Upper lobe of left lung (tissue), 6 donors: ENCODE measurements around the gene LONP2. TPM values are rescaled to one million over a fixed set of nuclear protein-coding genes. Genes with fewer than 3 reads are reported as not detected.
A peak's percentile ranks its signal among the peaks of the same experiment; 100 is the strongest.

Source experiments
- ATAC-seq, 2 donors: fragments of 200-7000 bp; cut with Tn5 transposase; one replicate each; pipeline ENCODE4 v1.9.1; 2022; ENCODE audit warnings: mild to moderate bottlenecking in 2 of 2, moderate library complexity in 2 of 2; ENCODE audit not compliant: low FRiP score in 2 of 2
- DNase-seq, 2 donors: peaks; one replicate each; pipeline ENCODE4 v3.0.0-alpha.2; 2019 to 2020
- H3K27ac ChIP-seq, 4 donors: fragments of 200-600 bp; sonication (generic); one replicate each; pipeline ENCODE4 v1.5.1; 2016 to 2019
- H3K27me3 ChIP-seq, 4 donors: fragments of 200-600 bp; sonication (generic); one replicate each; pipeline ENCODE4 v1.5.1; 2017 to 2019
- H3K36me3 ChIP-seq, 4 donors: fragments of 200-600 bp; sonication (generic); one replicate each; pipeline ENCODE4 v1.5.1; 2016 to 2019
- H3K4me1 ChIP-seq, 4 donors: fragments of 200-600 bp; sonication (generic); one replicate each; pipeline ENCODE4 v1.5.1; 2018 to 2019
- H3K4me3 ChIP-seq, 4 donors: fragments of 200-600 bp; sonication (generic); one replicate each; pipeline ENCODE4 v1.5.1; 2017 to 2019; ENCODE audit warnings: mild to moderate bottlenecking in 2 of 4, moderate library complexity in 1 of 4
- H3K9me3 ChIP-seq, 4 donors: fragments of 200-600 bp; sonication (generic); one replicate each; pipeline ENCODE4 v1.5.1; 2018 to 2019
- CTCF ChIP-seq, 6 experiments: fragments of 450-650 bp in 4 of 6; fragments of 200-600 bp in 2 of 6; sonication (generic) in 2 of 6; IDR thresholded peaks; one replicate each; pipeline ENCODE4 v1.5.1; 2016 to 2019; ENCODE audit warnings: antibody characterized with exemption in 6 of 6
- EP300 ChIP-seq, 4 donors: sonication (generic); formaldehyde crosslinking; IDR thresholded peaks; one replicate each; pipeline ENCODE4 v1.5.1; 2017; ENCODE audit warnings: antibody characterized with exemption in 4 of 4, control low read depth in 2 of 4
- POLR2A ChIP-seq, 4 donors: fragments of 450-650 bp; IDR thresholded peaks; one replicate each; pipeline ENCODE4 v1.5.1; 2016 to 2017; ENCODE audit warnings: antibody characterized with exemption in 4 of 4, mild to moderate bottlenecking in 2 of 4
- POLR2AphosphoS5 ChIP-seq, 2 donors: sonication (generic); formaldehyde crosslinking; IDR thresholded peaks; one replicate each; pipeline ENCODE4 v1.5.1; 2017; ENCODE audit warnings: antibody characterized with exemption in 2 of 2
- WGBS, 2 donors: methylation state at CpG; one replicate each; pipeline ENCODE4 v1.1.5; 2017 to 2018; 5-methylcytosine and 5-hydroxymethylcytosine counted together
- total RNA-seq, 6 donors: library from RNA; depleted of rRNA in 4 of 6; stranded (reverse); fragments of >200 nt in 4 of 6; gene quantifications; one replicate each; pipeline versions ENCODE4 v1.1.0 to v1.2.1, GENCODE V29; 2016 to 2021
- donor health status: DM: no; HTN: no; CAD: no; lungs with moderate emphysema.
- donor health status: DM: no; HTN: yes; CAD: no; lungs with severe emphysema.

Gene LONP2
- total RNA-seq, 6 donors from 2014 or later, result 47.9 to 104 (median 57.8) TPM

GRCh38 chr16:48223490-48223889, 20.6 kb upstream of the LONP2 start:
- TF ChIP-seq EP300 (IDR thresholded peaks at IDR 0.05) (no peak), POLR2A (IDR thresholded peaks at IDR 0.05) (no peak), CTCF (IDR thresholded peaks at IDR 0.05) (no peak), POLR2AphosphoS5 (IDR thresholded peaks at IDR 0.05) (no peak)
- no peak overlapping the region for H3K4me3 ChIP-seq
- no peak for ATAC-seq

GRCh38 chr16:48225456-48225855, 18.6 kb upstream of the LONP2 start:
- Histone ChIP-seq H3K27ac (no peak overlapping the region), H3K27me3 (no peaks in the 10 kb centered on the region), H3K36me3 (no peaks in the 10 kb centered on the region), H3K9me3 (no peaks in the 10 kb centered on the region), H3K4me1 (no peaks in the 10 kb centered on the region), H3K4me3 (no peak overlapping the region)
- DNase-seq (no peak), ATAC-seq (no peak)
- WGBS, 2 donors, result 74 to 88% methylated on average over 5 of the region's 5 CpGs
- TF ChIP-seq CTCF (IDR thresholded peaks at IDR 0.05), result no peak
- no peak for TF ChIP-seq EP300 (IDR thresholded peaks at IDR 0.05)
- no peak for TF ChIP-seq POLR2A (IDR thresholded peaks at IDR 0.05)
- TF ChIP-seq POLR2AphosphoS5 (IDR thresholded peaks at IDR 0.05), result no peak

More at GRCh38 chr16:48223490-48223889, 20.6 kb upstream of the LONP2 start:
- H3K9me3 ChIP-seq, result no peaks in the 10 kb centered on the region
- H3K36me3 ChIP-seq, result no peaks in the 10 kb centered on the region
- no peak overlapping the region for H3K27ac ChIP-seq
- H3K27me3 ChIP-seq, result no peaks in the 10 kb centered on the region
- 92 to 97% methylated on average over 4 of the region's 4 CpGs for WGBS, 2 donors
- H3K4me1 ChIP-seq, result no peaks in the 10 kb centered on the region
- no peak for DNase-seq

GRCh38 chr16:48231727-48232492, 12.2 kb upstream of the LONP2 start:
- no peak for DNase-seq
- WGBS, 2 donors, result 48 to 53% methylated on average over 11 of the region's 11 CpGs
- peak in 1 of 2 donors; percentile 53 for ATAC-seq
- no peaks in the 10 kb centered on the region for H3K4me1 ChIP-seq
- no peak for TF ChIP-seq EP300 (IDR thresholded peaks at IDR 0.05)
- peak in 4 of 6 experiments; percentile 19 to 32 (median 27) for TF ChIP-seq CTCF (IDR thresholded peaks at IDR 0.05)
- no peaks in the 10 kb centered on the region for H3K27me3 ChIP-seq
- H3K9me3 ChIP-seq, result no peaks in the 10 kb centered on the region
- H3K36me3 ChIP-seq, result no peaks in the 10 kb centered on the region
- no peak overlapping the region for H3K4me3 ChIP-seq
- no peak overlapping the region for H3K27ac ChIP-seq

DNA sequence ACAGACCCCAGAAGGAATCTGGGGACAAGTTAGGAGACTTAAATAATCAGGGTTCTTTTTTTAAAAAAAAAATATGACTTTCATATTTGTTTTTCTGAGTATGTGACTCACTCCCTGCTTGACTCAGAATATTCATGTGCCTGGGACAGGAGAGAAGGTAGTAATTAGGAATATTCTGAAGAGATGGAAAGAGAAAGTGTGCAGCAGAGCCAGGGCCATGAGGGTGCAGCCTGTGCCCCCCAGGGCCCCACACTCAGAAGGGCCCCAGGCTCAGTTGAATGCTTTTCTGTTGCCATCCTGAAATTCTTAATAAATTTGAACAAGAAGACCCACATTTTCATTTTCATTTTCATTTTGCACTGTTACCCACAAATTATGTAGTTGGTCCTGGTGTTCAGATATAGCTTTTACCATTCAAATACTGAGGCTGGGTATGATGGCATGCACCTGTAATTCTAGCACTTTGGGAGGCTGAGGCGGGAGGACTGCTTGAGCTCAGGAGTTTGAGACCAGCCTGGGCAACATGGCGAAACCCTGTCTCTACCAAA, 11.5 kb upstream of the LONP2 start:
- Histone ChIP-seq H3K27me3 (no peaks in the 10 kb centered on the region), H3K27ac (no peak overlapping the region), H3K4me1 (no peaks in the 10 kb centered on the region), H3K4me3 (no peak overlapping the region), H3K9me3 (no peaks in the 10 kb centered on the region), H3K36me3 (no peaks in the 10 kb centered on the region)
- TF ChIP-seq POLR2A (IDR thresholded peaks at IDR 0.05), result no peak
- no peak for TF ChIP-seq POLR2AphosphoS5 (IDR thresholded peaks at IDR 0.05)
- no peak for TF ChIP-seq EP300 (IDR thresholded peaks at IDR 0.05)
- no peak for TF ChIP-seq CTCF (IDR thresholded peaks at IDR 0.05)
- ATAC-seq (no peak), DNase-seq (no peak)
- WGBS, 2 donors, result 97 to 100% methylated on average over 2 of the region's 2 CpGs

- Histone ChIP-seq H3K4me1 (no peaks in the 10 kb centered on the region), H3K9me3 (no peaks in the 10 kb centered on the region), H3K27me3 (no peaks in the 10 kb centered on the region), H3K4me3 (no peak overlapping the region), H3K27ac (no peak overlapping the region), H3K36me3 (no peaks in the 10 kb centered on the region)
- DNase-seq (no peak), ATAC-seq (no peak)
- TF ChIP-seq CTCF (IDR thresholded peaks at IDR 0.05), result no peak
- TF ChIP-seq EP300 (IDR thresholded peaks at IDR 0.05), result no peak
- TF ChIP-seq POLR2A (IDR thresholded peaks at IDR 0.05), result no peak
- no peak for TF ChIP-seq POLR2AphosphoS5 (IDR thresholded peaks at IDR 0.05)
Observed at GRCh38 chr16:48234630-48235029, 9.5 kb upstream of the LONP2 start.
